Measurements from ENCODE around the gene PFAS.
A peak's percentile ranks its signal among the peaks of the same experiment; 100 is the strongest.

The PFAS gene

GRCh38 chr17:8267480-8268147 is 18.5 kb downstream of the PFAS start:
- DNase-seq: no peak

GRCh38 chr17:8268550-8269298 is 19.6 kb downstream of the PFAS start:
- DNase-seq: no peak

GRCh38 chr17:8272421-8272820 is 23.3 kb downstream of the PFAS start:
- no peak for DNase-seq

GRCh38 chr17:8273884-8274444 is 24.9 kb downstream of the PFAS start:
- DNase-seq: no peak

GRCh38 chr17:8274816-8275215 is 25.7 kb downstream of the PFAS start:
- DNase-seq: no peak

GRCh38 chr17:8275421-8276290 is 26.6 kb downstream of the PFAS start:
- DNase-seq: no peak

GRCh38 chr17:8277317-8277716 is 28.2 kb downstream of the PFAS start:
- DNase-seq: no peak

- no peak for DNase-seq
Observed at GRCh38 chr17:8282345-8282744, 33.3 kb downstream of the PFAS start.

- no peak for DNase-seq
Observed at GRCh38 chr17:8283356-8283755, 34.3 kb downstream of the PFAS start.

- DNase-seq: no peak
Observed at GRCh38 chr17:8284126-8284525, 35.0 kb downstream of the PFAS start.

- DNase-seq: no peak
Observed at GRCh38 chr17:8285270-8286181, 36.4 kb downstream of the PFAS start.

- no peak for DNase-seq
Observed at GRCh38 chr17:8287651-8288335, 38.7 kb downstream of the PFAS start.

- DNase-seq: peak; percentile 71
Observed at GRCh38 chr17:8288336-8289102, 39.4 kb downstream of the PFAS start, which contains the start of gene RANGRF. TSS of gene RANGRF (plus strand) at chr17:8288670. CDS start at chr17:8288789, 119 bp downstream.

GRCh38 chr17:8289103-8289397 is 40.0 kb downstream of the PFAS start:
- DNase-seq: no peak

GRCh38 chr17:8290043-8290442 is 41.0 kb downstream of the PFAS start:
- DNase-seq: no peak

GRCh38 chr17:8292639-8293395 is 43.7 kb downstream of the PFAS start:
- no peak for DNase-seq

GRCh38 chr17:8294361-8294760 is 45.3 kb downstream of the PFAS start:
- DNase-seq: no peak

GRCh38 chr17:8294814-8295316 is 45.8 kb downstream of the PFAS start:
- DNase-seq: no peak

- DNase-seq: no peak
Observed at GRCh38 chr17:8300226-8300625, 51.1 kb downstream of the PFAS start.

Measured in activated T-cell treated with anti-CD3 and anti-CD28 coated beads for 4 hours (primary cell).